Coronary artery (tissue), 2 donors: Measurements from ENCODE around the gene TNFRSF14.

ENCODE experiments used
- DNase-seq: peaks from one replicate; pipeline ENCODE4 v3.0.0-alpha.2; 2017; ENCODE audit warnings: low spot score
- H3K27ac ChIP-seq, 2 donors: fragments of 200-600 bp; sonication (generic); one replicate each; pipeline ENCODE4 v1.5.1; 2016 to 2019
- H3K4me3 ChIP-seq: fragments of 200-600 bp; sonication (generic); 2 replicates; pipeline ENCODE4 v1.5.1; 2016; ENCODE audit warnings: mild to moderate bottlenecking, moderate library complexity
- TF ChIP-seq, protein P1 (sequence below): fragments of 200-600 bp; sonication (generic); IDR thresholded peaks from one replicate; pipeline ENCODE4 v1.5.1; 2019; ENCODE audit warnings: antibody characterized with exemption

Gene TNFRSF14

DNA sequence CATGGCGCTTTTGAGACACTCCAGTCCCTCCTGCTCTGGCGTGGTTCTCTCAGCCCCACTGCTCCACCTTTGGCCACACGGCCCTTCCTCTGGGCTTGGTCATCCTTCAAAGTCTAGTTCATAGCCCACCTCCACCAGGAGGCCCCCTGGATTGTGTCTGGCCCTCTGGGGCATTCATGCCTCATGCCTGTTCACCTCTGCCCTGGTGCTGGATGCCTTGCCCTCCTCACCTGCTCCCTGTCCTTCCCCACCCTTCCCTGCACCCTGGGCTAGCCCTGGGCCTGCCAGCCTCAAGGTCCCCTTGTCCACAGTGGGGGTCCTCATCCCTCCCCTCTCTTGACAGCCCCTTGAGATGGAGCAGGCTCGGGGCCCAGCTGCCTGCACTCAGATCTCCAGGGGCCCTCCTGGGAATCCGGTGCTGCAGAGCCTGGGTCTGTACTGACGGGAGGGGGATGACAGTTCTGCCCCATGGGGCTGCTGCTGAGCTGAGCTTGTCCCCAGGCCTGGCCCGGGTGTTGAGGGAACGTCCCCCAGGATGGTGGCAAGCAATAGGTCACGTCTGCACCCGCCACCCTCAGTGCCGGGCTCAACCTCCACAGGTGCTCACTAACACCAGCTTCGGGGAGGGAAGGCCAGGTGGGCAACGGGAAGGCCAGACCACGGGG, 48.8 kb downstream of the TNFRSF14 start:
- Histone ChIP-seq H3K4me3 (no peak overlapping the region), H3K27ac (no peak overlapping the region)
- TF ChIP-seq, protein P1, sequence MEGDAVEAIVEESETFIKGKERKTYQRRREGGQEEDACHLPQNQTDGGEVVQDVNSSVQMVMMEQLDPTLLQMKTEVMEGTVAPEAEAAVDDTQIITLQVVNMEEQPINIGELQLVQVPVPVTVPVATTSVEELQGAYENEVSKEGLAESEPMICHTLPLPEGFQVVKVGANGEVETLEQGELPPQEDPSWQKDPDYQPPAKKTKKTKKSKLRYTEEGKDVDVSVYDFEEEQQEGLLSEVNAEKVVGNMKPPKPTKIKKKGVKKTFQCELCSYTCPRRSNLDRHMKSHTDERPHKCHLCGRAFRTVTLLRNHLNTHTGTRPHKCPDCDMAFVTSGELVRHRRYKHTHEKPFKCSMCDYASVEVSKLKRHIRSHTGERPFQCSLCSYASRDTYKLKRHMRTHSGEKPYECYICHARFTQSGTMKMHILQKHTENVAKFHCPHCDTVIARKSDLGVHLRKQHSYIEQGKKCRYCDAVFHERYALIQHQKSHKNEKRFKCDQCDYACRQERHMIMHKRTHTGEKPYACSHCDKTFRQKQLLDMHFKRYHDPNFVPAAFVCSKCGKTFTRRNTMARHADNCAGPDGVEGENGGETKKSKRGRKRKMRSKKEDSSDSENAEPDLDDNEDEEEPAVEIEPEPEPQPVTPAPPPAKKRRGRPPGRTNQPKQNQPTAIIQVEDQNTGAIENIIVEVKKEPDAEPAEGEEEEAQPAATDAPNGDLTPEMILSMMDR, result no peak
- DNase-seq, result no peak

- H3K4me3 ChIP-seq, result no peak overlapping the region
- TF ChIP-seq, protein P1, result no peak
- DNase-seq, result peak; percentile 67
- H3K27ac ChIP-seq, result no peak overlapping the region
Measured at GRCh38 chr1:2605509-2606395, 49.6 kb downstream of the TNFRSF14 start.

DNA sequence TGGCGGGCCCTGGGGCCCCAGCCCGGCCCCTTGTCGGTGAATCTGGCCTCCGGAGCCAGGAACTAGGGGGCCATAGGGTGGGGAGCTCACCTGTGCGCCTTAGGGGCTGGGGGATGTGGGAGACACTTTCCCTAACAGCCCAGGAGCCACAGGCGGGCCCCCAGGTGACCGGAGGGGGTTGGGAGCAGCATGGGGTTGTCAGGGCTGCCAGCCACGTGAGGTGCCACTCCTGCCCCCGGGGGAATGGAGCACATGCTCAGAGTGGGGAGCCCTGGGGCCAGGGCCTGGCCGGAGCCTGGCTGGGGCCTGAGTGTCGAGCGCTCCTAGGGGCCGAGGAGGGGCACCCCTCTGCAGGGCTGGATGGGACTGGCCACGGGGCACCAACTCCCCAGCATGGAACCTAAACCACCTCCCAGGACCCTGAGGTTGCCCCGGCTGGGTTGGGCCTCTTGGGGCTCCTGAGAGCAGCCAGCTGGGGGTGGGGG, 50.3 kb downstream of the TNFRSF14 start:
- Histone ChIP-seq H3K4me3 (no peak overlapping the region), H3K27ac (no peak overlapping the region)
- TF ChIP-seq, protein P1, result no peak
- DNase-seq, result no peak

DNA sequence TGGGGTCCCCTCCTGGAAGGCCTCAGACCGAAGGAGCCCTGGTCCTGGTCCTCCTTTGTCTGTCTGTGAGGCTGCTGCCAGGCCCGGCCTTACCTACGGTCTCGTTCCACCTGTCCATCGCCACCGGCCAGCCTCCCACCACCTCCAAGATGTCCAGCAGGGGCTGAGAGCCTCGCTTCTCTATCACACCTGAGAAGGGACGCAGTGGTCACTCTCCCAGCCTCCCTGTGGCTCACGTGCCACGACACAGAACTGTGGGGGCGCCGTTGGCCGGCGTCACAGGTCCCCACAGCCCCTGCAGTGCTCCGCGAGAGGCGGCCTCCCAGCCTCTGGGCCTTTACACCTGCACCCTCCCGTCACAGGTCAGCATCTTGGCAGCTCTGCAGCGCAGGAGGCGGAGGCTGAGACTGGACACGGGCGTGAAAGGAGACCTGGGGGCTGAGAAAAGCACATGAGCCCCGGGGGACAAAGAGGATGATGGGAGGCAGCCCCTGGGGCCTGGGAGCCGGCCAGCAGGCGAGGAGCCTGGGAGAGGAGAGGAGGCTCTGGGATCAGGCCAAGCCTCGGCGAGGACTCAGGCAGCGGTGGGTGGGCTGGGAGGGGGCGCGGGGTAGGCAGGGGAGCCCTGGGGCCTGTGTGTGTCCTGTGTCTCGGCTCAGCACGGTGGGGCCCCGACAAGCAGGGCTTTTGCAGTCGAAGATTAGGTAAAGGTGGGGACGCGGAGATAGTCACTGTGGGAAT, 50.9 kb downstream of the TNFRSF14 start:
- DNase-seq, result no peak
- H3K4me3 ChIP-seq, result no peak overlapping the region
- TF ChIP-seq, protein P1, result no peak
- no peak overlapping the region for H3K27ac ChIP-seq

- TF ChIP-seq, protein P1, result no peak
- Histone ChIP-seq H3K4me3 (no peak overlapping the region), H3K27ac (no peak overlapping the region)
- DNase-seq, result peak; percentile 65
Measured at GRCh38 chr1:2607641-2608091, 51.5 kb downstream of the TNFRSF14 start.

DNA sequence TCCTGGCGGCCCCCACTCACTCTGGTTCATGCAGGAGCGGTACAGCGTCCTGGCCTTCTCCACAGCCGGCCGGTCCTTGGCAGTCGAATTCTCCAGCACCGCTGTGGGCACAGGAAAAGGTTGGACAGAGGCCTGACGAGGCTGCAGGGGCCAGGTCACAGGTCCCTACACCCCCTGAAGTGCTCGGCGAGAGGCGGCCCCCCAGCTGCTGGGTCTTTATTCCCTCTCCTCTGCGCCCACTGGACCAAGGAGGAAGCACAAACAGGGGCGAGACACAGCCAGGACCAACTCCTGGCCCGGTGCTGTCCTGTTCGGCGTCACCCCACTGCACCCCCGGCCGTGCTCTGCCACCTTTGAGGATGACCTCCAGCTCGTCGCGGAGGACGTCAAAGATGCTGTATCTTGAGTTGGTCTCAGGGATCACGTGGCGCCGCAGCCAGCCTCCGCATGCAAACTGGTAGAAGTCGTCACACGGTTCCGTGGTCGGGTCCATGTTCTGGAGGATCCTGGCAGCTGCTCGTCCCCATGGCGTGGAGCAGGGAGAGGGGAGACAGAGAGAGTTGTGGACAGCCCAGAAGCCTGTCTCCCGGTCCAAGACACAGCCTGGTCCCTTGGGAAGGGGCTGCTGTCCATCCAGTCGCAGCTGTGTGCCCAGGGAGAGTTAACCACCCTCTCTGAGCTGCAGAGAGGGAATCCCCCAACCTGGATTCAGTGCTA, 53.3 kb downstream of the TNFRSF14 start:
- Histone ChIP-seq H3K4me3 (no peak overlapping the region), H3K27ac (no peak overlapping the region)
- TF ChIP-seq, protein P1, result no peak
- DNase-seq, result peak; percentile 59
